GM20000 (cell line): Measurements from ENCODE around the gene PHLDB2.

ENCODE experiments used
- DNase-seq: peaks from one replicate; pipeline ENCODE4 v3.0.0; 2012; ENCODE audit warnings: low spot score
- TF ChIP-seq, protein P1 (sequence below): IDR thresholded peaks from 2 replicates; pipeline ENCODE4 v1.5.1; 2012; ENCODE audit warnings: mild to moderate bottlenecking, control low read depth; ENCODE audit errors: extremely low read depth, missing control alignments

Gene PHLDB2

DNA sequence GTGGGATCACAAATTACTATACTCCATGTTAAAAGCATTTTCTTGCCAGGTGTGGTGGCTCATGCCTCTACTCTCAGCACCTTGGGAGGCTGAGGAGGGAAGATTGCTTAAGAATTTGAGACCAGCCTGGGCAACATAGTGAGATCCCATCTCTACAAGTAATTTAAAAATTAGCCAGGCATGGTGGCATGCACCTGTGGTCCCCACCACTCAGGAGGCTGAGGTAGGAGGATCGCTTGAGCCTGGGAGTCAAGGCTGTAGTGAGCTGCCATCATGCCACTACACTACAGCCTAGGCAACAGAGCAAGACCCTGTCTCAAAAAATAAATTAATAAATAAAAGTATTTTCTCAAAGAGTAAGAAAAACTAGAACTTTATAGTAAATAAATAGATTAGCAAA lies 96.8 kb downstream of the PHLDB2 start:
- TF ChIP-seq, protein P1, sequence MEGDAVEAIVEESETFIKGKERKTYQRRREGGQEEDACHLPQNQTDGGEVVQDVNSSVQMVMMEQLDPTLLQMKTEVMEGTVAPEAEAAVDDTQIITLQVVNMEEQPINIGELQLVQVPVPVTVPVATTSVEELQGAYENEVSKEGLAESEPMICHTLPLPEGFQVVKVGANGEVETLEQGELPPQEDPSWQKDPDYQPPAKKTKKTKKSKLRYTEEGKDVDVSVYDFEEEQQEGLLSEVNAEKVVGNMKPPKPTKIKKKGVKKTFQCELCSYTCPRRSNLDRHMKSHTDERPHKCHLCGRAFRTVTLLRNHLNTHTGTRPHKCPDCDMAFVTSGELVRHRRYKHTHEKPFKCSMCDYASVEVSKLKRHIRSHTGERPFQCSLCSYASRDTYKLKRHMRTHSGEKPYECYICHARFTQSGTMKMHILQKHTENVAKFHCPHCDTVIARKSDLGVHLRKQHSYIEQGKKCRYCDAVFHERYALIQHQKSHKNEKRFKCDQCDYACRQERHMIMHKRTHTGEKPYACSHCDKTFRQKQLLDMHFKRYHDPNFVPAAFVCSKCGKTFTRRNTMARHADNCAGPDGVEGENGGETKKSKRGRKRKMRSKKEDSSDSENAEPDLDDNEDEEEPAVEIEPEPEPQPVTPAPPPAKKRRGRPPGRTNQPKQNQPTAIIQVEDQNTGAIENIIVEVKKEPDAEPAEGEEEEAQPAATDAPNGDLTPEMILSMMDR, result no peak

DNA sequence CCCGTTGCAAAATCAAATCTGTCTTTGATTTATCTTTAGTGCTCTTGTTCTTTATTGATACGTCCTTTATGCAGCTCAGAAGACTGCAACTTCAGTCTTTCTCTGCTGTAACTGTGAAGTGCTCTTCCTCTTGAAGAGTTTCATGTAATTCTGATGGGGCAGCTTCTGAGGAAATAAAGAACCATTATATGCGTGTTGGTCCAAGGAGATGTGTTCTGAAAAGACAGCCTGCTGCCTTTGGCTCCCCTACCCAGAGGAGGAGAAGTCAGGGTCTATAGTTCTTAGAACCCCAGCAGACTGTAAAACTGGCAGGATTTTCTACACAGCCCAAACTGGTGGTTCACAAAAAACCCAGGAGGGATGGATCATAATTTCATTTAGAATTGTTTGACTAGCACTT lies 97.4 kb downstream of the PHLDB2 start:
- TF ChIP-seq, protein P1, result no peak
- no peak for DNase-seq

More for the DNA sequence above, 96.8 kb downstream of the PHLDB2 start:
- DNase-seq, result no peak

DNA sequence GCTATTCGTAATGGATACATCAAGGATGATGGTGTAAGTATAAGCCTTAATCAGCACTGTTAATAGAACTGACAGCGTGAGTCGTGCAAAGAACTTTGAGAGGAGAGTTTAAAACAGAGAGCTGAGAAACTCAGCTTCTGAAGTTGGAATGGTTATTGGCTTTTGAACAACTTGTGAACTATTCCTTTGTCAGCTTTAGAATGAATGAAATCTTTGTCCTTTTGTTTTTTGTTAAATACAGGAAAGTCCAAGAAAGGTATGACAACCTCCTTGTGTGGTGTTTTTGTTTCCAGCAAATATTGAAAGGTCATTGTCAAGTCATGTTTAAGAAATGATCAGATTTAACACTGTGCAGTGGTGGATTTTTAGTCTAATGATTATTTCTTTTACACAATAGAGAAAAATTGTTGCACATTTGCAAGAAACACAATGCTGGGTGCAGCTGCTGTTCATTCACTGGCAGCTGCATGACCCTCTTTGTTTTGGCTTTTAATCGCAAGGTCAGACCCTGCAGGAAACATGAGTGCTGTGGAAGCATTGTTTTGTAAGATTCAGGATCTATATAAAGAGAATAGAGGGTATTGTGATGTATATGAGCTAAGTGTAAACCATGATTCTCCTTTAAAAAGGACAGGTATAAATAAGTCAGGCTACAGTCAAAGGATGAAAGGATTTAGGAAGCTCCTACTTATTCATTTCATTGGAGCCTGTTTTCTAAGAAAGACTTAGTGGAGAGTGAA lies 98.1 kb downstream of the PHLDB2 start:
- no peak for DNase-seq
- TF ChIP-seq, protein P1, result no peak

DNA sequence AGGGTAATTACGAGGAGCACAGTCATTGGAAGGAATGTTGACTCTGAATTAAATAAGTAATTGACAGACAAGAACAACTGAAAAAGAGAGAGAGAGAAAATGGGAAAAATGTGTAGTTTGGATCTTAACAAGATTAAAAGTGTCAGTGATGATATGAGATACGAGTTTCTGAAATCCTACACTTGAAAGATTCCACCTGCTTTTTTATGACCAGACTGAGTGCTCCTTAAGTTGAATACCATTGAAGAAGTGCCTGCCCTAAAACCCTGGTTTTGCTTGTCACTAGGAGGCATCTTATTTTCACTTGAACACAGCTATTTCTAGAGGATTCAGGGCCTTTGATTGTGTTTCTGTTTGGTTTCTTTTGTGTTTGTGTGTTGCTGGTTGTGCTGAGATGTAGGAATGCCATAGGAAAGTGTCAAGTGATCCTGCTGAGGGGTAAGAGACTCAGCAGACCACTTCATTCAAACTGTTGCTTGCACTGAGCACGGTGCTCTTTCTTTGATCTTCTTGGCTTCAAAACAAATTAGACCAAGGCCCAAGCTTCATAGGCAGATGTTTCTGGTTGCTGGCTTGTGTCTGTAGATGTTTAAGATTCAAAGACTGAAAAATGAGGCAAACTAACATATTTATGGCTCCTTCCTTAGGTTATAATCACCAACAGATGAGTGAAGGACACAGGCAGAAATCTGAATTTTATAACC lies 102.5 kb downstream of the PHLDB2 start:
- TF ChIP-seq, protein P1, result no peak
- DNase-seq, result no peak

GRCh38 chr3:111963424-111963823 lies 104.4 kb downstream of the PHLDB2 start:
- no peak for DNase-seq
- TF ChIP-seq, protein P1, result no peak

DNA sequence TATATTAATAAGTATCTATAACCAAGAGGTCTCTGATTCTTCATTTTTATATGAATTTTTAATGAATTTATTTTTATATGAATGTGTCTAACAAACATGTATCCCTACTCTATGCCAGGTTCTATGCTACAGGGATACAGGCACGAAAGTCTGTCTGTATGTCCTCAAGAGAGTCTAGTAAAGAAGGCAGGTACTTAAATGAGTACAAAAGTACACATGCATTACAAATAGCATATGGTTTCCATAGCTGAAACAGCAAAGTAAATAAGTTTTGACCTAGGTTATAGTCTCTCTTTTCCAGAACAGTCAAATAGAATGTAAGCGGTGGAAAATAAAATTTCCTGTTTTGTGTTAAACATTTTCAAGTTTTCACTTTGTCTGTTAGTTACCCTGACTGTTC lies 106.4 kb downstream of the PHLDB2 start:
- TF ChIP-seq, protein P1, result no peak
- no peak for DNase-seq

GRCh38 chr3:111967068-111967467 lies 108.0 kb downstream of the PHLDB2 start:
- TF ChIP-seq, protein P1, result no peak
- DNase-seq, result no peak
